H1 (cell line): Measurements from ENCODE around the gene KRT7.

Experiments
- EZH2 ChIP-seq: fragments of 200-600 bp; sonication (generic); IDR thresholded peaks from 2 replicates; pipeline ENCODE4 v1.7.1; 2012; ENCODE audit warnings: low read depth, mild to moderate bottlenecking, moderate library complexity, low read length, inconsistent platforms; ENCODE audit not compliant: severe bottlenecking
- GABPA ChIP-seq: IDR thresholded peaks from 2 replicates; pipeline ENCODE4 v1.6.1; 2011; ENCODE audit warnings: mild to moderate bottlenecking, low read length, moderate library complexity, borderline replicate concordance; ENCODE audit not compliant: insufficient read depth
- SIN3A ChIP-seq, 2 experiments: IDR thresholded peaks in 1 of 2; conservative IDR thresholded peaks in 1 of 2; 2 replicates each; pipeline ENCODE4 v1.6.1; 2011 to 2012; ENCODE audit warnings: low read length in 2 of 2, improper control_type of control experiment in 1 of 2, low read depth in 1 of 2, mild to moderate bottlenecking in 1 of 2
- TF ChIP-seq, protein P1 (sequence below), 3 experiments: IDR thresholded peaks; 1 replicate in 2 of 3; 2 replicates in 1 of 3; pipeline versions ENCODE4 v1.5.1 to v1.6.1; 2011; ENCODE audit warnings: low read length in 3 of 3, mild to moderate bottlenecking in 3 of 3, inconsistent platforms in 2 of 3, low read depth in 1 of 3, moderate library complexity in 1 of 3; ENCODE audit not compliant: insufficient read depth in 1 of 3; ENCODE audit errors: control extremely low read depth in 1 of 3

- no peak for TF ChIP-seq EZH2
- TF ChIP-seq, protein P1, sequence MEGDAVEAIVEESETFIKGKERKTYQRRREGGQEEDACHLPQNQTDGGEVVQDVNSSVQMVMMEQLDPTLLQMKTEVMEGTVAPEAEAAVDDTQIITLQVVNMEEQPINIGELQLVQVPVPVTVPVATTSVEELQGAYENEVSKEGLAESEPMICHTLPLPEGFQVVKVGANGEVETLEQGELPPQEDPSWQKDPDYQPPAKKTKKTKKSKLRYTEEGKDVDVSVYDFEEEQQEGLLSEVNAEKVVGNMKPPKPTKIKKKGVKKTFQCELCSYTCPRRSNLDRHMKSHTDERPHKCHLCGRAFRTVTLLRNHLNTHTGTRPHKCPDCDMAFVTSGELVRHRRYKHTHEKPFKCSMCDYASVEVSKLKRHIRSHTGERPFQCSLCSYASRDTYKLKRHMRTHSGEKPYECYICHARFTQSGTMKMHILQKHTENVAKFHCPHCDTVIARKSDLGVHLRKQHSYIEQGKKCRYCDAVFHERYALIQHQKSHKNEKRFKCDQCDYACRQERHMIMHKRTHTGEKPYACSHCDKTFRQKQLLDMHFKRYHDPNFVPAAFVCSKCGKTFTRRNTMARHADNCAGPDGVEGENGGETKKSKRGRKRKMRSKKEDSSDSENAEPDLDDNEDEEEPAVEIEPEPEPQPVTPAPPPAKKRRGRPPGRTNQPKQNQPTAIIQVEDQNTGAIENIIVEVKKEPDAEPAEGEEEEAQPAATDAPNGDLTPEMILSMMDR (IDR thresholded peaks at IDR 0.05; ENCODE audit: control extremely low read depth in 1 of 3, insufficient read depth in 1 of 3, low read depth in 1 of 3, low read length in 3 of 3): peak; percentile 27 to 57 (median 43); a peak in 2 of 4 replicates
- TF ChIP-seq SIN3A (conservative IDR thresholded peaks at IDR 0.05 in 1 of 2, IDR thresholded peaks at IDR 0.05 in 1 of 2; ENCODE audit: low read depth in 1 of 2, low read length in 2 of 2): no peak
- no peak for TF ChIP-seq GABPA
Measured at GRCh38 chr12:52241205-52241842, 8.3 kb downstream of the KRT7 start.
